ENCODE measurements around the gene NUP62. TPM values are rescaled to one million over a fixed set of nuclear protein-coding genes. Genes with fewer than 3 reads are reported as not detected.

The NUP62 gene
- total RNA-seq, 2 donors from 2014 or later: 29.9 to 34.3 TPM

GRCh38 chr19:49864890-49865289 lies 64.4 kb downstream of the NUP62 start:
- no peak overlapping the region for H3K4me3 ChIP-seq

GRCh38 chr19:49863935-49864320 lies 65.4 kb downstream of the NUP62 start:
- DNase-seq (ENCODE audit: low spot score): no peak
- H3K36me3 ChIP-seq: peaks cover 30% of the 10 kb centered on the region
- H3K27me3 ChIP-seq (replicated peaks; ENCODE audit: insufficient read depth): no peaks in the 10 kb centered on the region

More at GRCh38 chr19:49864890-49865289, 64.4 kb downstream of the NUP62 start:
- Histone ChIP-seq H3K27me3 (replicated peaks; ENCODE audit: insufficient read depth) (no peaks in the 10 kb centered on the region), H3K4me1 (ENCODE audit: control insufficient read depth in 1 of 2, low read depth in 2 of 2) (peaks cover 18 to 38% of the 10 kb centered on the region in 2 donors), H3K36me3 (peaks cover 24% of the 10 kb centered on the region), H3K27ac (peak overlapping the region in 1 of 2 donors; percentile 33), H3K9me3 (no peaks in the 10 kb centered on the region)
- TF ChIP-seq CTCF (IDR thresholded peaks at IDR 0.05): no peak
- no peak for ATAC-seq (ENCODE audit: insufficient number of reproducible peaks, low FRiP score, low read depth)
- no peak for DNase-seq (ENCODE audit: low spot score)

DNA sequence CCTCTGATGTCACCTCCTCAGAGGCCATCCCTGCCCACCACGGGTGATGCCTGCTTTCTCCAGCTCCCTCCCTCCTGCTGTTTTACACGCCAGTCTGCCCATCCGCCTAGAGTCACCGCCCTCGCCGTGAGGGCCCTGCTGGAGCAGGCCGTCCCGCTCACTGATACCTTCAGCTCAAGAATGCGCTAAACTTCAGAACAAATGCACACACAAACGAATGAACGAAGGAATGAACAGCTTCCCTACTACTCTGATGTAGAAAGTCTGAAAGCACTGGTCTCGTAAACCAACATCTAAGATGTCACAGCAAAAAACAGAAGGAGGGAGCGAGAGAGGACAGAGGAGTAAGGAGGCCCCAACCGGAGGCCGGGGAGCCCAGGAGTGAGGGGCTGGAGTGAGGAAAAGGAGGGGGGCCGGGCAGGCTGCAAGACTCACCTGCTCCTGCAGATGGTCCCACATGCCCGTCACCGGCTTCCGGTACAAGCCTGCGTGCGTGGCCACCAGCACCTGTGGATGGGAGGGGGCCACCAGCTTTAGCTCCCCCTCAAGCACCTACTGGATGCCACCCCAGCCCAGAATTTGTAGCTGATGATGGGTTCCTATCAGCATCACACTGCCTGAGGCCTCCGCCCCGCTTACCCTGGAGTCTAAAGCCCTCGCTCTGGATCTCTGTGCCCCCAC lies 65.9 kb downstream of the NUP62 start:
- no peak for DNase-seq (ENCODE audit: low spot score)
- Histone ChIP-seq H3K27me3 (replicated peaks; ENCODE audit: insufficient read depth) (no peaks in the 10 kb centered on the region), H3K36me3 (peaks cover 35% of the 10 kb centered on the region), H3K4me1 (ENCODE audit: control insufficient read depth in 1 of 2, low read depth in 2 of 2) (peaks cover 15 to 30% of the 10 kb centered on the region in 2 donors), H3K27ac (no peak overlapping the region), H3K4me3 (no peak overlapping the region), H3K9me3 (no peaks in the 10 kb centered on the region)
- no peak for TF ChIP-seq CTCF (IDR thresholded peaks at IDR 0.05)
- no peak for ATAC-seq (ENCODE audit: insufficient number of reproducible peaks, low FRiP score, low read depth)

More at GRCh38 chr19:49863935-49864320, 65.4 kb downstream of the NUP62 start:
- Histone ChIP-seq H3K9me3 (no peaks in the 10 kb centered on the region), H3K4me3 (no peak overlapping the region), H3K27ac (no peak overlapping the region), H3K4me1 (ENCODE audit: control insufficient read depth in 1 of 2, low read depth in 2 of 2) (peaks cover 18 to 35% of the 10 kb centered on the region in 2 donors)
- no peak for TF ChIP-seq CTCF (IDR thresholded peaks at IDR 0.05)
- no peak for ATAC-seq (ENCODE audit: insufficient number of reproducible peaks, low FRiP score, low read depth)

DNA sequence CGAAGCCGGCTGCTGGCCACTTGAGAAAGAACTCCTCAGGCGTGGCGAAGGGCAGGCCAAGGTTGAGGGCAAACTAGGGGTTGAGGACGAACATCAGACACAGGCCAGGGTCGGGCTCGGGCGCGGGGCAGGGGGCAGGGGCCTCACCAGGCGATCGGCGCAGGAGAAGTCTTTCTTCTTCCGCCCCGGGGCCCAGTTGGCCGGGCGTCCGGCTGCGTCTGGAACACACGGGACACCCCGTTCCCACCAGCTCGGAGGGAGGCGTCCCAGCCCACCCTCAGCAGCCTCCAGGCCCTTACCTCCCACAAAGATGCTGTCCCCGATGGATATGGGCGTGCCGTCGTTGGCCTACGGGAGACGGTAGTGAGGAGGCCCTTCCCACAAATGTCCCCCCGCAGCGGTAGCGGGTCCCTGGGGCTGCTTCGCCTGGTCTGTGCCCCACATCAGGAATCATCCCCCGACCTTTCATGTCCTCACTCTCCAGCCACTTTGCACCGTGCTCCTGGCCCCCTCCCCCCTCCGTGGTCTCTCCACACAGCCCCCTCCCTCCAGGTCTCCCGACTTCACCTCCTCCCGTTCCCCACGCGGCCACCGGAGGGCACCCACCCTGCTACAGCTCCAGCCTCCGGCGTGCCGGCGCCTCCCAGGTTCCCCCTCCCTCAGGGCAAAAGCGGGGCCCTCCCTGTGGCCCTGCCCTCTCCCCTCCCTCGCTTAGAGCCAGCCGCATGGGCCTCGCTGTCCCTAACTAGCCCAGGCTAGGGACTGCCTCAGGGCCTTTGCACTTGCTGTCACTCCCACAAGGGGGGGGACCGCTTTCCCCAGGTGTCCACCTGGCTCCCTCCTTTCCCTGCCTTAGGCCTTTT lies 66.7 kb downstream of the NUP62 start:
- no peak overlapping the region for H3K4me3 ChIP-seq
- TF ChIP-seq CTCF (IDR thresholded peaks at IDR 0.05): no peak
- no peak for DNase-seq (ENCODE audit: low spot score)
- peaks cover 10 to 22% of the 10 kb centered on the region in 2 donors for H3K4me1 ChIP-seq (ENCODE audit: control insufficient read depth in 1 of 2, low read depth in 2 of 2)
- no peaks in the 10 kb centered on the region for H3K27me3 ChIP-seq (replicated peaks; ENCODE audit: insufficient read depth)
- H3K27ac ChIP-seq: no peak overlapping the region
- no peaks in the 10 kb centered on the region for H3K9me3 ChIP-seq
- peaks cover 41% of the 10 kb centered on the region for H3K36me3 ChIP-seq
- no peak for ATAC-seq (ENCODE audit: insufficient number of reproducible peaks, low FRiP score, low read depth)
